ENCODE data around the gene SLC25A42.
A peak's percentile ranks its signal among the peaks of the same experiment; 100 is the strongest.

Gene SLC25A42

DNA sequence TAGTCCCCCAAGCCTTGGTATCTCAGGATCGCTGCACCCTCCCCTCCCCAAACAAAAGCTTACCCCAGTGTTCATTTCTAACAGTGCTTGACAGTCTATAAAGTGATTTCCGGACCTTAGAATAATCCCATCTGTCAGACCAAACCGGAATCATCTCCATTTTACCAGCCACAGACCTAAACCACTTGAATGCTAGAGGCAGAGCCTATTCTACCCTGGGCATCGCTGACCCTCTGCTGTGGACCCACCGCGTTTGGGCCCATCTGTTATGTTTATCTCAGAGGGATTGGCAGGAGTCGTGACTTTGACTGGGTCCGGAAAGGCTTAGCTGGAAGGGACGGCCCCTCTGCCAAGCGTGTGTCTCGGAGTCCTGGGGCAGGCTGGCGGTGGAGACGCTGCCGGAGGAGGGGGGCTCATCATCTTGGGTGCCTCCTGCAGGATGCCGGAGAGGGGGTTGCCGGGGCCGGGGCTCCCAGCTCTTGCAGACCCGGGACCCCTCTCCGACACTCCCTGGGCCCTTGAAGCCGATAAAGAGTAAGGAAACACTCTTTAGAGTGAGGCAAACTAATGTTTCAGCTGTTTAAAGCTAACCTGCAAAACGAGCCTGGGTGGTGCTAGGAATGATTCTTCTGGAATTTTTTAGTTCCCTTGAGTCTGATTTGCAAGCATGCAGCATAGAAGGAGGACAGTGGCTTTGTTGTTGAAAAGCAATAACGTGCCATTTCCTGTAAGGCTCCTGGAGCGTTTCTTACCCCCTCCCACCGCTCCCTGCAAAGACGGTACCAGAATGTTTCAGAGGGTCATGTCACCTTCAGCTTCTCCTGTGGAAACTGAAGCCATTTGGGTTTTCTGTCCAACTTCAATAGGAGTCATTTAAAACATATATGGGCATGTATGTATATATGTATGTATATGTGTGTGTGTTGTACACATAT, 1.3 kb downstream of the SLC25A42 start:
- in situ Hi-C loops (cut with HindIII; ENCODE audit: low pct_unique_long_range_greater_than_20kb, low sequenced_read_pairs): no loop called here
- DNase-seq (ENCODE audit: low read depth in 1 of 2, low spot score in 1 of 2): peak; percentile 10
- TF ChIP-seq JUND (IDR thresholded peaks at IDR 0.05; ENCODE audit: low read depth): no peak

DNA sequence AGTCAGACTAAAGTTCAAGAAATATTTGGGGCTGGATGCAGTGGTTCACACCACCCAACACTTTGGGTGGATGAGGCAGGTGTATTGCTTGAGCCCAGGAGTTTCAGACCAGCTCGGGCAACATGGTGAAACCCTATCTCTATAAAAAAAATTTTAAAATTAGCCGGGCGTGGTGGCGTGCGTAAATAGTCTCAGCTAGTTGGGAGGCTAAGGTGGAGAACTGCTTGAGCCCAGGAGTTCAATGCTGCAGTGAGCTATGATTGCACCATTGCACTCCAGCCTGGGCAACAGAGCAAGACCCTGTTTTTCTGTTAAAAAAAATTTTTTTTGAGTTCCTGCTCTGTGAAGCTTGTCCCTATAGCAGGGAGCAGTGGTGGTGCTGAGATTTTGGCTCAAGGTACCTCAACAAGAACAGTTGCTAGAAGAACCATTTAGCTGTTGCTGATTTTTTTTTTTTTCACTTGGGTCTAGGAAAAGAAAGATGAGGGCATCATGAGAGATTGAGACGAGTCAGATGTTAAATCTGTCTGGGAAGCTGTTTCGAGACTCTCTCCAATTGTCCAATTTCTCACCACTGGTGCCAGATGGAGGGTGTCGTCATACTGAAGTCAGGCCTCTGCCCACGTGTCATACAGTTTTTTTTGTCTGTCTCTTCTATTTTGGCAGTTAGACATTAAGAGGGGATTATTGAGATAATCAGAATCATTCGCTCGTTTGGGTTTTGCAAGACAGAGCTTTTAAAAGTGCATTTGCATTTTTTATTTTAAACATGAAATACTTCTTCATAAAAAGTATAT, 3.7 kb downstream of the SLC25A42 start:
- no peak for DNase-seq (ENCODE audit: low read depth in 1 of 2, low spot score in 1 of 2)
- in situ Hi-C loops (cut with HindIII; ENCODE audit: low pct_unique_long_range_greater_than_20kb, low sequenced_read_pairs): no loop called here
- no peak for TF ChIP-seq JUND (IDR thresholded peaks at IDR 0.05; ENCODE audit: low read depth)

GRCh38 chr19:19068659-19069654, 5.2 kb downstream of the SLC25A42 start:
- TF ChIP-seq JUND (IDR thresholded peaks at IDR 0.05; ENCODE audit: low read depth): no peak
- in situ Hi-C loops (cut with HindIII; ENCODE audit: low pct_unique_long_range_greater_than_20kb, low sequenced_read_pairs): no loop called here
- no peak for DNase-seq (ENCODE audit: low read depth in 1 of 2, low spot score in 1 of 2)

GRCh38 chr19:19071897-19072296, 8.1 kb downstream of the SLC25A42 start:
- DNase-seq (ENCODE audit: low read depth in 1 of 2, low spot score in 1 of 2): no peak
- in situ Hi-C loops (cut with HindIII; ENCODE audit: low pct_unique_long_range_greater_than_20kb, low sequenced_read_pairs): no loop called here
- TF ChIP-seq JUND (IDR thresholded peaks at IDR 0.05; ENCODE audit: low read depth): no peak

- TF ChIP-seq JUND (IDR thresholded peaks at IDR 0.05; ENCODE audit: low read depth): no peak
- DNase-seq (ENCODE audit: low read depth in 1 of 2, low spot score in 1 of 2): no peak
- in situ Hi-C loops (cut with HindIII; ENCODE audit: low pct_unique_long_range_greater_than_20kb, low sequenced_read_pairs): no loop called here
These were observed 10.5 kb downstream of the SLC25A42 start for GRCh38 chr19:19074196-19074882.

- in situ Hi-C loops (cut with HindIII; ENCODE audit: low pct_unique_long_range_greater_than_20kb, low sequenced_read_pairs): no loop called here
- DNase-seq (ENCODE audit: low read depth in 1 of 2, low spot score in 1 of 2): no peak
- no peak for TF ChIP-seq JUND (IDR thresholded peaks at IDR 0.05; ENCODE audit: low read depth)
These were observed 11.3 kb downstream of the SLC25A42 start for GRCh38 chr19:19075126-19075525.

GRCh38 chr19:19076476-19076875, 12.7 kb downstream of the SLC25A42 start:
- TF ChIP-seq JUND (IDR thresholded peaks at IDR 0.05; ENCODE audit: low read depth): no peak
- in situ Hi-C loops (cut with HindIII; ENCODE audit: low pct_unique_long_range_greater_than_20kb, low sequenced_read_pairs): no loop called here
- no peak for DNase-seq (ENCODE audit: low read depth in 1 of 2, low spot score in 1 of 2)

DNA sequence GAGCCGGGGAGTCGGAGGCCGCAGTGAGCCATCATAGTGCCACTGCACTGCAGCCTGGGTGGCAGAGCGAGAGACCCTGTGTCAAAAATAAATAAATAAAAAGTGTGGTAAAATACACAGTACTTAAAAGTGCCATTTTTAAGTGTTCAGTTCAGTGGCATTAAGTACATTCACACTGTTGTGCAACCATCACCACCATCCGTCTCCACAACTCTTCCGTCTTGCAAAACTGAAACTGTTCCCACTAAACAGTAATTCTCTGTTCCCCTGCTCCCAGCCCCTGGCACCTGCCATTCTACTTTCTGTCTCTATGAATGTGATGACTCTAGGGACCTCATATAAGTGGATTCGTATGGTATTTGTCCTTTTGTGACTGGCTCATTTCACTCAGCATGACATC, 13.3 kb downstream of the SLC25A42 start:
- DNase-seq (ENCODE audit: low read depth in 1 of 2, low spot score in 1 of 2): no peak
- in situ Hi-C loops (cut with HindIII; ENCODE audit: low pct_unique_long_range_greater_than_20kb, low sequenced_read_pairs): no loop called here
- TF ChIP-seq JUND (IDR thresholded peaks at IDR 0.05; ENCODE audit: low read depth): no peak

DNA sequence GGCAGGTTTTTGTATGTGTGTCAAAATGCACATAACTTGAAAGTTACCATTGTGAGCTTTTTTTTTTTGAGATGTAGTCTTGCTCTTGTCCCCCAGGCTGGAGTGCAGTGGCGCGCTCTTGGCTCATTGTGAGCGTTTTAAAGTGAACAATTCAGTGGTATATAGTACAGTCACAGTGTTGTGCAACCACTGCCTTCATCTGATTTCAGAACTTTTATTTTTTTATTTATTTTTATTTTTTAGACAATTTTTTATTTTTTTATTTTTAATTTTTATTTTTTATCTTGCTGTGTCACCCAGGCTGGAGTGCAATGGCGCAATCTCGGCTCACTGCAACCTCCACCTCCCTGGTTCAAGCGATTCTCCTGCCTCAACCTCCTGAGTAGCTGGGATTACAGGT, 15.0 kb downstream of the SLC25A42 start:
- no peak for TF ChIP-seq JUND (IDR thresholded peaks at IDR 0.05; ENCODE audit: low read depth)
- DNase-seq (ENCODE audit: low read depth in 1 of 2, low spot score in 1 of 2): no peak
- in situ Hi-C loops (cut with HindIII; ENCODE audit: low pct_unique_long_range_greater_than_20kb, low sequenced_read_pairs): no loop called here

DNA sequence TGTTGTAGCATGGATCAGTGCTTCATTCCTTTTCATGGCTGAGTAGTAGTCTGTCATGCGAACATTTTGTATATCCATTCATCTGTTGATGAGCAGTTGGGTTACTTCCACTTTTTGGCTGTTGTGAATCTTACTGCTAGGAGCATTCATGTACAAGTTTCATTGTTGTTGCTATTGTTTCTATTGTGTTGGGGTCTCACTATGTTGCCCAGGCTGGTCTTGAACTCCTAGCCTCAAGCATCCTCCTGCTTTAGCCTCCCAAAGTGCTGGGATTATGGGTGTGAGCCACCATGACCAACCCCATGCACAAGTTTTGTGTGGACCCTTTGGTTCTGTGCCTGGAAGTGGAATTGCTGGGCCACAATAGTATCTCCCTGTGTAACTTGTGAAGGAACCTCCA, 15.8 kb downstream of the SLC25A42 start:
- no peak for TF ChIP-seq JUND (IDR thresholded peaks at IDR 0.05; ENCODE audit: low read depth)
- in situ Hi-C loops (cut with HindIII; ENCODE audit: low pct_unique_long_range_greater_than_20kb, low sequenced_read_pairs): no loop called here

GRCh38 chr19:19081642-19082151, 17.9 kb downstream of the SLC25A42 start:
- in situ Hi-C loops (cut with HindIII; ENCODE audit: low pct_unique_long_range_greater_than_20kb, low sequenced_read_pairs): no loop called here
- no peak for DNase-seq (ENCODE audit: low read depth in 1 of 2, low spot score in 1 of 2)
- TF ChIP-seq JUND (IDR thresholded peaks at IDR 0.05; ENCODE audit: low read depth): no peak

More for the DNA sequence above, 15.8 kb downstream of the SLC25A42 start:
- no peak for DNase-seq (ENCODE audit: low read depth in 1 of 2, low spot score in 1 of 2)

Measured in T47D (cell line).